Left ventricle myocardium inferior (tissue), 1 donor: ENCODE measurements around the gene AMMECR1. TPM values are rescaled to one million over a fixed set of nuclear protein-coding genes. Genes with fewer than 3 reads are reported as not detected.

ENCODE experiments used
- DNase-seq: peaks from one replicate; pipeline ENCODE4 v3.0.0-alpha.2; 2020
- H3K27ac ChIP-seq: fragments of 200-600 bp; replicated peaks from 2 replicates; pipeline ENCODE4 v1.8.0; 2021
- H3K27me3 ChIP-seq: fragments of 200-600 bp; 2 replicates; pipeline ENCODE4 v1.8.0; 2021; ENCODE audit warnings: low read depth
- H3K36me3 ChIP-seq: fragments of 200-600 bp; 2 replicates; pipeline ENCODE4 v1.8.0; 2021
- H3K4me1 ChIP-seq: fragments of 200-600 bp; 2 replicates; pipeline ENCODE4 v1.8.0; 2021
- H3K4me3 ChIP-seq: fragments of 200-600 bp; 2 replicates; pipeline ENCODE4 v1.8.0; 2021; ENCODE audit warnings: mild to moderate bottlenecking, moderate library complexity
- H3K9me3 ChIP-seq: fragments of 200-600 bp; replicated peaks from 2 replicates; pipeline ENCODE4 v1.8.0; 2021
- CTCF ChIP-seq: fragments of 200-600 bp; IDR thresholded peaks from 2 replicates; pipeline ENCODE4 v1.8.0; 2021; ENCODE audit warnings: antibody characterized with exemption, mild to moderate bottlenecking, borderline replicate concordance
- intact Hi-C: fragments of 100-400 bp; cut with micrococcal nuclease; formaldehyde crosslinking; loops from one replicate; pipeline ENCODE4 v1.11.0; 2022
- total RNA-seq: library from RNA; stranded (reverse); fragmentation: NEBNext Ultra II Directional; extraction: Animal tissue kit (Norgen Biotek cat#: 25700); gene quantifications from one replicate; pipeline ENCODE4 v1.2.1, GENCODE V29; 2021
- donor health status: DM: no; HTN: yes; CAD: no; lungs with severe emphysema.

Gene AMMECR1
- total RNA-seq, 1 donor from 2014 or later = 0.91 TPM

DNA sequence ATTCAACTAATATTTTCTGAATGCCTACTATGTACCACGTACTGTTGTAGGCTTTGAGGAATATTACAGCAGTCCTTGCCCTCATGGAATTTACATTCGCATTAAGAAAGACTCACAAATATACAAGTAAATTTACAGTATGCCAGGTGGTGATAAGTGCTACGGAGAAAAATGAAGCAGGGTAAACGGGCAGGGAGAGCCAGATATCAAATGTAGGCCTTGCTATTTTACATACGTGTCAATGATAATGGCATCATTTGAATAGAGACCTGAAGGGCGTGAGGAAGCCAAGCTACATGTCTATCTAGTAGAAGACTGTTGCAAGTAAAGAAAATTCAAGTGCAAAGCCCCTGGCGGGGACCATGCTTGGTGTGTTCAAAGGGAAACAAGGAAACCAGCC, 65.2 kb downstream of the AMMECR1 start:
- Histone ChIP-seq H3K9me3 (no peaks in the 10 kb centered on the region), H3K4me3 (no peak overlapping the region), H3K27ac (no peak overlapping the region), H3K27me3 (no peaks in the 10 kb centered on the region), H3K4me1 (no peaks in the 10 kb centered on the region), H3K36me3 (no peaks in the 10 kb centered on the region)
- no peak for DNase-seq
- intact Hi-C loops = no loop called here
- TF ChIP-seq CTCF = no peak

- Histone ChIP-seq H3K36me3 (no peaks in the 10 kb centered on the region), H3K4me3 (no peak overlapping the region), H3K27me3 (no peaks in the 10 kb centered on the region), H3K27ac (no peak overlapping the region), H3K9me3 (no peaks in the 10 kb centered on the region), H3K4me1 (no peaks in the 10 kb centered on the region)
- DNase-seq = no peak
- intact Hi-C loops = no loop called here
- TF ChIP-seq CTCF = no peak
These were observed 65.9 kb downstream of the AMMECR1 start for GRCh38 chrX:110251961-110252360.

GRCh38 chrX:110251526-110251925, 66.4 kb downstream of the AMMECR1 start:
- intact Hi-C loops = no loop called here

GRCh38 chrX:110250847-110251246, 67.0 kb downstream of the AMMECR1 start:
- no peaks in the 10 kb centered on the region for H3K27me3 ChIP-seq
- DNase-seq = no peak
- no peaks in the 10 kb centered on the region for H3K36me3 ChIP-seq
- intact Hi-C loops = no loop called here
- no peak overlapping the region for H3K27ac ChIP-seq
- H3K4me1 ChIP-seq = no peaks in the 10 kb centered on the region
- no peak overlapping the region for H3K4me3 ChIP-seq
- TF ChIP-seq CTCF = no peak
- H3K9me3 ChIP-seq = no peaks in the 10 kb centered on the region

More at GRCh38 chrX:110251526-110251925, 66.4 kb downstream of the AMMECR1 start:
- Histone ChIP-seq H3K4me1 (no peaks in the 10 kb centered on the region), H3K9me3 (no peaks in the 10 kb centered on the region), H3K27ac (no peak overlapping the region), H3K27me3 (no peaks in the 10 kb centered on the region), H3K4me3 (no peak overlapping the region), H3K36me3 (no peaks in the 10 kb centered on the region)
- no peak for TF ChIP-seq CTCF
- no peak for DNase-seq

DNA sequence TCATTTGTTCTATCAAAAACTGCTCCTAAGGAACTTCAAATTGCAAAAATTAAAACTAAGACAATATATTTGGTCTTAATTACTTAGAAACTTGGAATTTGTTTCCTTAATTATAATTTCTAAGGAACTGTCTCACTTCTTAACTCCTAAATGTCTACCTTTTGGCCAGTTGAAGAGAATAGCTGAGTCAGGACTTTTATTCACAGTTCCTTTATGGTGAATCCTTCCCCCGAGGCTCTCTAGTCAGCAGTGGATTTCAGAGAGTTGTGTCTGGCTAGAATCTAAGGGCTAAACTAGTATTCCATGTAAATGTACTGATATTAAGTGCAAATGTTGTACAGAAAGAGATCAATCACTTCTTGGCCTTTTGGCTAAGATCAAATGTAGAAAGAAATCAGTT, 69.3 kb downstream of the AMMECR1 start:
- H3K4me1 ChIP-seq = no peaks in the 10 kb centered on the region
- no peak overlapping the region for H3K27ac ChIP-seq
- intact Hi-C loops = no loop called here
- no peaks in the 10 kb centered on the region for H3K27me3 ChIP-seq
- H3K9me3 ChIP-seq = no peaks in the 10 kb centered on the region
- no peak overlapping the region for H3K4me3 ChIP-seq
- H3K36me3 ChIP-seq = no peaks in the 10 kb centered on the region
- no peak for DNase-seq
- no peak for TF ChIP-seq CTCF

DNA sequence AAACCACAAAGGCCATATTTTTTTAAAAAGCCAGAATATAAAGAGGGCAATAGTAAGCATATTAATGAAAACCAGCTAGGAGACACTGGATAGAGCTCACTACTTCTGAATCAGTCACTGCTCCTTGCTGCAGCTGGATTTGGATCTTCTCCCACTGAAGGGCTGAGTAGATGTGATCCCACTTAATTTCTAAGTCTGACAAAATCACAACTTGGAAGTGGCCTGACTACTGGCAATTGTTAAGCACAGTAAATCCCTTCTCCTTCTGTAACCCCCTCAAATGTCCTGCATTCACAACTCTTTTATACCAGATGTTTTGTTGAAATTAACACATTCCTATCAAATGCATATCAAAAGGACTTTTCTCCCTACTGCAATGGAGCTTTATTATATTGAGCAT, 72.9 kb downstream of the AMMECR1 start:
- Histone ChIP-seq H3K27ac (no peak overlapping the region), H3K4me3 (no peak overlapping the region), H3K9me3 (no peaks in the 10 kb centered on the region), H3K36me3 (no peaks in the 10 kb centered on the region), H3K27me3 (no peaks in the 10 kb centered on the region), H3K4me1 (no peaks in the 10 kb centered on the region)
- DNase-seq = no peak
- intact Hi-C loops = no loop called here
- no peak for TF ChIP-seq CTCF
